IMR-90 (cell line): Measurements from ENCODE around the gene USP14. TPM values are rescaled to one million over a fixed set of nuclear protein-coding genes. Genes with fewer than 3 reads are reported as not detected.
A peak's percentile ranks its signal among the peaks of the same experiment; 100 is the strongest.

ENCODE experiments used
- ATAC-seq: fragments of 200-7000 bp; cut with Tn5 transposase; 2 replicates; pipeline ENCODE4 v1.9.1; 2020; ENCODE audit warnings: low read depth, mild to moderate bottlenecking, moderate library complexity
- BruUV-seq: library from RNA; stranded (reverse); fragments of 400-500 nt; replicated peaks from 2 replicates; lab custom pipeline; 2021; lab: Mats Ljungman, UMichigan
- CTCF ChIA-PET: fragments of 300-600 bp; formaldehyde crosslinking; extraction: SDS; loops from one replicate; lab custom pipeline; 2021; ENCODE audit warnings: antibody characterized with exemption; lab: Yijun Ruan, JAX
- POLR2A ChIA-PET: fragments of 300-600 bp; sonication (Branson Sonifier 250); formaldehyde crosslinking; loops from one replicate; lab custom pipeline; 2022; ENCODE audit warnings: antibody characterized with exemption; ENCODE audit not compliant: unreplicated experiment; lab: Charles Lee
- DNase-seq: peaks from one replicate; pipeline ENCODE4 v3.0.0; 2013
- H2AFZ ChIP-seq: replicated peaks from 2 replicates; pipeline ENCODE3; 2013; ENCODE audit warnings: low read length, mild to moderate bottlenecking; ENCODE audit not compliant: poor library complexity
- H2AK5ac ChIP-seq: 2 replicates; pipeline ENCODE4 v1.6.1; 2013; ENCODE audit warnings: low read depth, low read length, inconsistent platforms
- H2AK9ac ChIP-seq: replicated peaks from 2 replicates; pipeline ENCODE3; 2013; ENCODE audit warnings: mild to moderate bottlenecking, low read depth, low read length, moderate library complexity; ENCODE audit not compliant: poor library complexity
- H2BK120ac ChIP-seq: 2 replicates; pipeline ENCODE4 v1.6.1; 2013; ENCODE audit warnings: low read depth, low read length, inconsistent platforms
- H2BK15ac ChIP-seq: 3 replicates; pipeline ENCODE4 v1.6.1; 2013; ENCODE audit warnings: low read depth, low read length, inconsistent platforms
- H2BK20ac ChIP-seq: 2 replicates; pipeline ENCODE4 v1.6.1; 2013; ENCODE audit warnings: low read depth, mild to moderate bottlenecking, inconsistent platforms, low read length, moderate library complexity
- H2BK5ac ChIP-seq: 2 replicates; pipeline ENCODE4 v1.6.1; 2013; ENCODE audit warnings: mild to moderate bottlenecking, low read depth, low read length, inconsistent platforms; ENCODE audit not compliant: poor library complexity, severe bottlenecking
- H3K14ac ChIP-seq: replicated peaks from 2 replicates; pipeline ENCODE4 v1.6.1; 2013; ENCODE audit warnings: low read depth, low read length, inconsistent platforms
- H3K18ac ChIP-seq: 2 replicates; pipeline ENCODE4 v1.6.1; 2013; ENCODE audit warnings: low read depth, low read length, control low read depth
- H3K23ac ChIP-seq: 2 replicates; pipeline ENCODE4 v1.6.1; 2013; ENCODE audit warnings: low read depth, low read length, inconsistent platforms
- H3K27ac ChIP-seq: 2 replicates; pipeline ENCODE4 v1.5.1; 2013; ENCODE audit warnings: mild to moderate bottlenecking, control low read depth, low read length; ENCODE audit not compliant: insufficient read depth
- H3K27me3 ChIP-seq: 2 replicates; pipeline ENCODE4 v1.6.1; 2013; ENCODE audit warnings: low read length; ENCODE audit not compliant: control insufficient read depth, insufficient read depth
- H3K36me3 ChIP-seq: 2 replicates; pipeline ENCODE4 v1.6.1; 2013; ENCODE audit warnings: low read length, mixed read lengths; ENCODE audit not compliant: control insufficient read depth, insufficient read depth
- H3K4ac ChIP-seq: 2 replicates; pipeline ENCODE4 v1.6.1; 2013; ENCODE audit warnings: low read depth, low read length, inconsistent platforms
- H3K4me1 ChIP-seq: 2 replicates; pipeline ENCODE4 v1.6.1; 2013; ENCODE audit warnings: low read length, mixed read lengths; ENCODE audit not compliant: control insufficient read depth, insufficient read depth
- H3K4me2 ChIP-seq: 2 replicates; pipeline ENCODE4 v1.6.1; 2013; ENCODE audit warnings: low read depth, mild to moderate bottlenecking, control low read depth, low read length, moderate library complexity
- H3K4me3 ChIP-seq: 2 replicates; pipeline ENCODE4 v1.5.1; 2013; ENCODE audit warnings: low read depth, mild to moderate bottlenecking, control low read depth, low read length, moderate library complexity; ENCODE audit not compliant: insufficient read depth
- H3K56ac ChIP-seq: 2 replicates; pipeline ENCODE4 v1.6.1; 2013; ENCODE audit warnings: low read length, inconsistent platforms; ENCODE audit not compliant: insufficient read depth; ENCODE audit errors: extremely low read depth
- H3K79me1 ChIP-seq, 2 experiments: 2 replicates each; pipeline ENCODE4 v1.6.1; 2013; ENCODE audit warnings: low read length in 2 of 2, inconsistent platforms in 1 of 2, low read depth in 1 of 2
- H3K9ac ChIP-seq: 2 replicates; pipeline ENCODE4 v1.6.1; 2013; ENCODE audit warnings: low read depth, low read length, control low read depth
- H3K9me1 ChIP-seq: 2 replicates; pipeline ENCODE4 v1.6.1; 2013; ENCODE audit warnings: low read length, inconsistent platforms; ENCODE audit not compliant: insufficient read depth
- H3K9me3 ChIP-seq: 2 replicates; pipeline ENCODE4 v1.6.1; 2013; ENCODE audit warnings: low read length; ENCODE audit not compliant: control insufficient read depth, insufficient read depth
- H4K20me1 ChIP-seq: 2 replicates; pipeline ENCODE4 v1.6.1; 2013; ENCODE audit warnings: low read length, inconsistent platforms; ENCODE audit not compliant: insufficient read depth
- H4K5ac ChIP-seq: 2 replicates; pipeline ENCODE4 v1.6.1; 2013; ENCODE audit warnings: mild to moderate bottlenecking, low read depth, low read length, control low read depth
- H4K8ac ChIP-seq, 2 experiments: 2 replicates each; pipeline ENCODE4 v1.6.1; 2013; ENCODE audit warnings: low read depth in 2 of 2, low read length in 2 of 2, control low read depth in 1 of 2, inconsistent platforms in 1 of 2
- H4K91ac ChIP-seq: 2 replicates; pipeline ENCODE4 v1.6.1; 2013; ENCODE audit warnings: low read depth, low read length, inconsistent platforms; ENCODE audit not compliant: insufficient read depth
- MAFK ChIP-seq: IDR thresholded peaks from 2 replicates; pipeline ENCODE4 v1.6.1; 2012; ENCODE audit warnings: low read depth, low read length, improper control_type of control experiment
- dilution Hi-C: fragments of 300-500 bp; cut with HindIII; formaldehyde crosslinking; loops from one replicate; pipeline ENCODE4 v1.14.3; 2018; ENCODE audit warnings: low sequenced_read_pairs; ENCODE audit not compliant: unreplicated experiment
- in situ Hi-C: fragments of 300-500 bp; cut with MboI; formaldehyde crosslinking; loops from 3 replicates; pipeline ENCODE4 v1.14.3; 2019; ENCODE audit warnings: low sequenced_read_pairs, inconsistent platforms, mixed read lengths
- intact Hi-C: fragments of 100-400 bp; cut with micrococcal nuclease; formaldehyde crosslinking; loops from 2 replicates; pipeline ENCODE4 v1.10.0; 2022
- polyA plus RNA-seq, 3 experiments: library from polyadenylated mRNA; depleted of rRNA; stranded (reverse); fragments of >200 nt; gene quantifications; 2 replicates each; pipeline ENCODE4 v1.2.3, GENCODE V29; 2012; ENCODE audit warnings: low replicate concordance in 1 of 3
- total RNA-seq: library from RNA; depleted of rRNA; stranded (reverse); fragments of >200 nt; gene quantifications from 2 replicates; pipeline ENCODE4 v1.2.3, GENCODE V29; 2012
- TF ChIP-seq, protein P1 (sequence below): fragments of 150-350 bp; IDR thresholded peaks from 2 replicates; pipeline ENCODE4 v1.6.1; 2016; ENCODE audit warnings: low read depth, mild to moderate bottlenecking, low read length, moderate library complexity, borderline replicate concordance

Gene USP14
- total and polyA plus RNA-seq, 2 of the 4 experiments (the other 2 are of a cell fraction), result 11.5 to 32.4 TPM

DNA sequence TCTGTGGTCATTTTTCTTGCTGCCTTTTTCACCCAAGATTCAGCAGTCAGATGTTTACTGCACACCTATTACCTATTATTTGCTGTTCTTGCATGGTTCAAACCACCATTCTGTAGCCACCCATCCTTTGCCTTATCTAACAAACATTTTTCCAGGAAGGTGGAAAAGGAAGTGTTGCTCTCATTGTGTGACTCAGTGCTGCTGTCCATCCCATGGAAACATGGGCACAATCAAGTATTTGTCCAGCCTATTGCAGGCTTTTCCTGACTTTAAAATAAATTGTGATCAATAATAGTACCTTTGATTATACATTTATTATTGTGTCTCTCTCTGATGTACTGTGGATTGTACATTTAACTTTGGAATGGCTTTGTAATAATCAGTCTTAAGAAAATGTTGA is 53.2 kb downstream of the USP14 start:
- peaks cover 6 to 8% of the 10 kb centered on the region in 2 experiments for H3K79me1 ChIP-seq
- dilution Hi-C loops (no loop called here), in situ Hi-C loops (no loop called here), intact Hi-C loops (no loop called here)
- no peak overlapping the region for H3K14ac ChIP-seq
- no peak overlapping the region for H3K9ac ChIP-seq
- H4K20me1 ChIP-seq, result no peaks in the 10 kb centered on the region
- no peak overlapping the region for H4K5ac ChIP-seq
- no peak overlapping the region for H2BK5ac ChIP-seq
- no peak overlapping the region for H3K4me3 ChIP-seq
- H3K4me1 ChIP-seq, result no peaks in the 10 kb centered on the region
- H4K91ac ChIP-seq, result no peak overlapping the region
- no peak overlapping the region for H2BK20ac ChIP-seq
- no peak overlapping the region for H2AK9ac ChIP-seq
- H3K9me3 ChIP-seq, result no peaks in the 10 kb centered on the region
- no peak overlapping the region for H2BK120ac ChIP-seq
- TSS peak; percentile 52 for BruUV-seq
- H2AK5ac ChIP-seq, result no peak overlapping the region
- H3K23ac ChIP-seq, result no peak overlapping the region
- TF ChIP-seq, protein P1, sequence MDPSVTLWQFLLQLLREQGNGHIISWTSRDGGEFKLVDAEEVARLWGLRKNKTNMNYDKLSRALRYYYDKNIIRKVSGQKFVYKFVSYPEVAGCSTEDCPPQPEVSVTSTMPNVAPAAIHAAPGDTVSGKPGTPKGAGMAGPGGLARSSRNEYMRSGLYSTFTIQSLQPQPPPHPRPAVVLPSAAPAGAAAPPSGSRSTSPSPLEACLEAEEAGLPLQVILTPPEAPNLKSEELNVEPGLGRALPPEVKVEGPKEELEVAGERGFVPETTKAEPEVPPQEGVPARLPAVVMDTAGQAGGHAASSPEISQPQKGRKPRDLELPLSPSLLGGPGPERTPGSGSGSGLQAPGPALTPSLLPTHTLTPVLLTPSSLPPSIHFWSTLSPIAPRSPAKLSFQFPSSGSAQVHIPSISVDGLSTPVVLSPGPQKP, result no peak
- no peak for TF ChIP-seq MAFK
- DNase-seq (no peak), ATAC-seq (no peak)
- no peaks in the 10 kb centered on the region for H3K27me3 ChIP-seq
- H3K4me2 ChIP-seq, result no peak overlapping the region
- H3K27ac ChIP-seq, result no peak overlapping the region
- peaks cover 30% of the 10 kb centered on the region for H3K36me3 ChIP-seq
- H3K9me1 ChIP-seq, result no peaks in the 10 kb centered on the region; the same call in 1 of the 2 replicates
- H2BK15ac ChIP-seq, result no peak overlapping the region
- H3K18ac ChIP-seq, result no peak overlapping the region
- no peak overlapping the region for H2AFZ ChIP-seq
- no peak overlapping the region for H3K4ac ChIP-seq
- no peak overlapping the region for H4K8ac ChIP-seq
- CTCF ChIA-PET, result no interaction called here
- POLR2A ChIA-PET, result no interaction called here
- no peak overlapping the region for H3K56ac ChIP-seq
